Ovary (tissue), 3 donors: Measurements from ENCODE around the gene DNASE1L1.

Experiments used
- EP300 ChIP-seq: sonication (generic); formaldehyde crosslinking; IDR thresholded peaks from one replicate; pipeline ENCODE4 v1.6.1; 2017; ENCODE audit warnings: antibody characterized with exemption
- POLR2A ChIP-seq: fragments of 450-650 bp; IDR thresholded peaks from one replicate; pipeline ENCODE4 v1.6.1; 2017; ENCODE audit warnings: antibody characterized with exemption, mild to moderate bottlenecking, moderate library complexity
- TF ChIP-seq, protein P1 (sequence below), 3 donors: fragments of 450-650 bp in 2 of 3; fragments of 200-600 bp in 1 of 3; IDR thresholded peaks; one replicate each; pipeline versions ENCODE4 v1.5.1 to v1.8.0; 2016 to 2022; ENCODE audit warnings: antibody characterized with exemption in 3 of 3, mild to moderate bottlenecking in 1 of 3
- donor health status: DM: no; HTN: no; CAD: no.

DNA sequence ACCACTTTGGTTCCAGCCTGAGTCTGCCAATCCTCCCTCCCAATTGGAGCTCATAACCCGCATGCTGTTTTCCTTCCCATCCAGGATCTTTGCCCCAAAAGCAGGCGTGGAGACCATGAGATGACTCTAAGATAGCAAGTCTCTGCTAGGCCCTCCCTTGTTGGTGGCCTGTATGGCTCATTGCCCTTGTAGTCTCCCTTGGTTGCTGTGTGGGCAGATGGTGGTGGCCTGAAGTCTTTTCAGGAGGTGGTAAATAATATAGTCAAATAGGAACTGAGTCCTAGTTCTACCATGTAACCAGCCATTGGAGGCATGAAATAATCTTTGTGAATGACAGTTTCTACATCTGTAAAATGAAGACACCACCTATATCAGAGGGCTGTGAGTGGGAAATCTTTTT lies 20.7 kb upstream of the DNASE1L1 start:
- TF ChIP-seq POLR2A (no peak), EP300 (no peak)
- TF ChIP-seq, protein P1, sequence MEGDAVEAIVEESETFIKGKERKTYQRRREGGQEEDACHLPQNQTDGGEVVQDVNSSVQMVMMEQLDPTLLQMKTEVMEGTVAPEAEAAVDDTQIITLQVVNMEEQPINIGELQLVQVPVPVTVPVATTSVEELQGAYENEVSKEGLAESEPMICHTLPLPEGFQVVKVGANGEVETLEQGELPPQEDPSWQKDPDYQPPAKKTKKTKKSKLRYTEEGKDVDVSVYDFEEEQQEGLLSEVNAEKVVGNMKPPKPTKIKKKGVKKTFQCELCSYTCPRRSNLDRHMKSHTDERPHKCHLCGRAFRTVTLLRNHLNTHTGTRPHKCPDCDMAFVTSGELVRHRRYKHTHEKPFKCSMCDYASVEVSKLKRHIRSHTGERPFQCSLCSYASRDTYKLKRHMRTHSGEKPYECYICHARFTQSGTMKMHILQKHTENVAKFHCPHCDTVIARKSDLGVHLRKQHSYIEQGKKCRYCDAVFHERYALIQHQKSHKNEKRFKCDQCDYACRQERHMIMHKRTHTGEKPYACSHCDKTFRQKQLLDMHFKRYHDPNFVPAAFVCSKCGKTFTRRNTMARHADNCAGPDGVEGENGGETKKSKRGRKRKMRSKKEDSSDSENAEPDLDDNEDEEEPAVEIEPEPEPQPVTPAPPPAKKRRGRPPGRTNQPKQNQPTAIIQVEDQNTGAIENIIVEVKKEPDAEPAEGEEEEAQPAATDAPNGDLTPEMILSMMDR (IDR thresholded peaks at IDR 0.05): no peak
